Tibial nerve (tissue), 4 donors: ENCODE data around the gene NHERF2.

Experiments
- CTCF ChIP-seq, 5 experiments: fragments of 200-600 bp in 3 of 5; fragments of 450-650 bp in 2 of 5; sonication (generic) in 3 of 5; IDR thresholded peaks; one replicate each; pipeline ENCODE4 v1.5.1; 2016 to 2019; ENCODE audit warnings: antibody characterized with exemption in 5 of 5, mild to moderate bottlenecking in 3 of 5, moderate library complexity in 2 of 5
- EP300 ChIP-seq, 2 donors: sonication (generic); formaldehyde crosslinking; IDR thresholded peaks; one replicate each; pipeline ENCODE4 v1.6.1; 2017; ENCODE audit warnings: antibody characterized with exemption in 2 of 2, mild to moderate bottlenecking in 1 of 2
- POLR2A ChIP-seq, 2 donors: fragments of 450-650 bp; IDR thresholded peaks; one replicate each; pipeline ENCODE4 v1.6.1; 2017; ENCODE audit warnings: antibody characterized with exemption in 2 of 2, mild to moderate bottlenecking in 2 of 2, moderate library complexity in 2 of 2

- no peak for TF ChIP-seq CTCF (IDR thresholded peaks at IDR 0.05)
- TF ChIP-seq POLR2A (IDR thresholded peaks at IDR 0.05): no peak
- no peak for TF ChIP-seq EP300 (IDR thresholded peaks at IDR 0.05)
These were observed 11.1 kb downstream of the NHERF2 start for GRCh38 chr16:2037647-2038381.
